ENCODE measurements around the gene FOXK1.

FOXK1 gene

DNA sequence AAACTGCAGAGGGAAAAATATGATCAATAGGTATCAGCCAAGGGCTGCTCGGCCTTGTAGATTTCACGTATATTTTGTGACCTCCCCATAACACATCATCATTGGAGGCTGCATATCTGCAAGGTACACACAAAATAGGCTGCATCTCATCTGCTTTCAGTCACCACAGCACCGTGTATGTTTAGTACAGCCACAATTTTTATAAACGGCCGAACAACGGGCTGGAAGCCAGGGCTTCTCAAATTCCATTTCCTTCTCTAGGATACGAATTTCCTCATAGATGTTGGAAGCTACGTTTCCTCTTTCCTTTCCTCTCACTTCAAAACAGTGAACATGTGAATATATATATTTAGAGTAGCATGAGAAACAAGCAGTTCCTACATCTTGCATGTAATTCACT, 20.2 kb upstream of the FOXK1 start:
- H3K9me3 ChIP-seq (ENCODE audit: control insufficient read depth, insufficient read depth, low read depth, low read length) = no peaks in the 10 kb centered on the region
- ChIA-PET POLR2A (interaction anchor here (0.6 kb wide), 2 partner anchors 38 to 1362 kb away, joined by 4 to 6 read pairs; no protein-coding TSS in a partner anchor), CTCF (interaction anchor here (1.0 kb wide), 1 partner anchor 93 kb away, joined by 6 read pairs; no protein-coding TSS in a partner anchor)
- TF ChIP-seq ZNF404 (tag by site-specific recombination; IDR thresholded peaks at IDR 0.05) = no peak
- no peak for TF ChIP-seq SETDB1 (IDR thresholded peaks at IDR 0.05; ENCODE audit: insufficient read length, low read length)
- TF ChIP-seq ZNF639 (tag by site-specific recombination; IDR thresholded peaks at IDR 0.05) = no peak
- TF ChIP-seq ZBTB17 (tag by site-specific recombination; IDR thresholded peaks at IDR 0.05) = no peak
- no peaks in the 10 kb centered on the region for H3K36me3 ChIP-seq (ENCODE audit: control insufficient read depth in 2 of 2, insufficient read depth in 1 of 2, low read length in 2 of 2)
- no peaks in the 10 kb centered on the region for H3K4me1 ChIP-seq (ENCODE audit: control insufficient read depth, insufficient read depth, low read length)
- no peak overlapping the region for H3K4me3 ChIP-seq (ENCODE audit: low read depth, low read length)
- no peak overlapping the region for H3K27ac ChIP-seq (ENCODE audit: extremely low read depth, low read depth, low read length)

DNA sequence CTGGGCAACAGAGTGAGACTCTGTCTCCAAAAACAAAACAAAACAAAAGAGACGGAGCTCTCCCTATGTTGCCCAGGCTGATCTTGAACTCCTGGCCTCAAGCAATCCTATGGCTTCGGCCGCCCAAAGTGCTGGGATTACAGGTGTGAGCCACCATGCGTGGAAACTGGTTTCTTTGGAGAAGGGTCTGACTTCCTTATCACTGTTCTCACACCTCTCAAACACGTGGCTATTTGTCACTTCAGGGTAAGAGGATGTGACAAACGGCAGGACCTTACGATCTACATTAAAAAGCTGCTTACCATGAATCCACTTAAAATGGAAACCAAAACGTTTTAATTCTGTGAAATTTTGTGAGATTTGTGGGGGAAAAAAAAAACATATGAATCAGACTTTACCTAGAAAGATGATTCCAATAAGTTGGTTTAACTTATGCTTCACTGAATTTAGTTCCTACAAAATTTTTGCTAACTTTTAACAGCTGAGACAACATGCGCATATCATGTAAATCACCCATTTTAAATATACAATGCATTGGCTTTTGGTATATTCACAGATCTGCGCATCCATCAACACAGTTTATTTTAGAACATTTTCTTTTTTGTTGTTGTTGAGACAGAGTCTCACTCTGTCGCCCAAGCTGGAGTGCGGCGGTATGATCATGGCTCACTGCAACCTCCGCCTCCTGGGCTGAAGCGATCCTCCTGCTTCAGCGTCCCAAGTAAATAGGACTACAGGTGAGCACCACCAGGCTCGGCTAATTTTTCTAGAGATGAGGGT, 18.7 kb upstream of the FOXK1 start:
- Histone ChIP-seq H3K4me3 (ENCODE audit: low read depth, low read length) (no peak overlapping the region), H3K4me1 (ENCODE audit: control insufficient read depth, insufficient read depth, low read length) (no peaks in the 10 kb centered on the region), H3K9me3 (ENCODE audit: control insufficient read depth, insufficient read depth, low read depth, low read length) (no peaks in the 10 kb centered on the region), H3K27ac (ENCODE audit: extremely low read depth, low read depth, low read length) (no peak overlapping the region), H3K36me3 (ENCODE audit: control insufficient read depth in 2 of 2, insufficient read depth in 1 of 2, low read length in 2 of 2) (no peaks in the 10 kb centered on the region)
- TF ChIP-seq ZNF621 (tag by site-specific recombination; IDR thresholded peaks at IDR 0.05) (no peak), ZNF19 (tag by site-specific recombination; IDR thresholded peaks at IDR 0.05; ENCODE audit: low read depth) (no peak), GLIS2 (tag by site-specific recombination; IDR thresholded peaks at IDR 0.05) (no peak), ZNF629 (tag by site-specific recombination; IDR thresholded peaks at IDR 0.05) (no peak)
- TF ChIP-seq, protein P1, sequence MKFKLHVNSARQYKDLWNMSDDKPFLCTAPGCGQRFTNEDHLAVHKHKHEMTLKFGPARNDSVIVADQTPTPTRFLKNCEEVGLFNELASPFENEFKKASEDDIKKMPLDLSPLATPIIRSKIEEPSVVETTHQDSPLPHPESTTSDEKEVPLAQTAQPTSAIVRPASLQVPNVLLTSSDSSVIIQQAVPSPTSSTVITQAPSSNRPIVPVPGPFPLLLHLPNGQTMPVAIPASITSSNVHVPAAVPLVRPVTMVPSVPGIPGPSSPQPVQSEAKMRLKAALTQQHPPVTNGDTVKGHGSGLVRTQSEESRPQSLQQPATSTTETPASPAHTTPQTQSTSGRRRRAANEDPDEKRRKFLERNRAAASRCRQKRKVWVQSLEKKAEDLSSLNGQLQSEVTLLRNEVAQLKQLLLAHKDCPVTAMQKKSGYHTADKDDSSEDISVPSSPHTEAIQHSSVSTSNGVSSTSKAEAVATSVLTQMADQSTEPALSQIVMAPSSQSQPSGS (tag by site-specific recombination; IDR thresholded peaks at IDR 0.05; ENCODE audit: low read depth) = no peak
- POLR2A ChIA-PET = no interaction called here
- CTCF ChIA-PET = interaction anchor here (0.6 to 0.7 kb wide), 3 partner anchors 80 to 427 kb away, joined by 3 to 4 read pairs (median 3); no protein-coding TSS in a partner anchor

- no peaks in the 10 kb centered on the region for H3K36me3 ChIP-seq (ENCODE audit: control insufficient read depth in 2 of 2, insufficient read depth in 1 of 2, low read length in 2 of 2)
- ChIA-PET POLR2A (no interaction called here), CTCF (no interaction called here)
- H3K4me3 ChIP-seq (ENCODE audit: low read depth, low read length) = no peak overlapping the region
- no peaks in the 10 kb centered on the region for H3K4me1 ChIP-seq (ENCODE audit: control insufficient read depth, insufficient read depth, low read length)
- no peak overlapping the region for H3K27ac ChIP-seq (ENCODE audit: extremely low read depth, low read depth, low read length)
- H3K9me3 ChIP-seq (ENCODE audit: control insufficient read depth, insufficient read depth, low read depth, low read length) = no peaks in the 10 kb centered on the region
- TF ChIP-seq ZBTB44 (tag by site-specific recombination; IDR thresholded peaks at IDR 0.05) (no peak), SP2 (tag by site-specific recombination; IDR thresholded peaks at IDR 0.05) (no peak), ZNF558 (tag by site-specific recombination; IDR thresholded peaks at IDR 0.05) (no peak), ZXDB (tag by site-specific recombination; IDR thresholded peaks at IDR 0.05) (no peak), OSR2 (tag by site-specific recombination; IDR thresholded peaks at IDR 0.05) (no peak), ZNF600 (tag by site-specific recombination; IDR thresholded peaks at IDR 0.05) (no peak), ZNF354C (tag by site-specific recombination; IDR thresholded peaks at IDR 0.05; ENCODE audit: borderline replicate concordance, low read depth) (no peak), ZNF501 (tag by site-specific recombination; IDR thresholded peaks at IDR 0.05) (no peak), HOXA7 (CRISPR knock-in tag; IDR thresholded peaks at IDR 0.05; ENCODE audit: borderline replicate concordance) (no peak), ZNF660 (tag by site-specific recombination; IDR thresholded peaks at IDR 0.05) (no peak)
- TF ChIP-seq, protein P2, sequence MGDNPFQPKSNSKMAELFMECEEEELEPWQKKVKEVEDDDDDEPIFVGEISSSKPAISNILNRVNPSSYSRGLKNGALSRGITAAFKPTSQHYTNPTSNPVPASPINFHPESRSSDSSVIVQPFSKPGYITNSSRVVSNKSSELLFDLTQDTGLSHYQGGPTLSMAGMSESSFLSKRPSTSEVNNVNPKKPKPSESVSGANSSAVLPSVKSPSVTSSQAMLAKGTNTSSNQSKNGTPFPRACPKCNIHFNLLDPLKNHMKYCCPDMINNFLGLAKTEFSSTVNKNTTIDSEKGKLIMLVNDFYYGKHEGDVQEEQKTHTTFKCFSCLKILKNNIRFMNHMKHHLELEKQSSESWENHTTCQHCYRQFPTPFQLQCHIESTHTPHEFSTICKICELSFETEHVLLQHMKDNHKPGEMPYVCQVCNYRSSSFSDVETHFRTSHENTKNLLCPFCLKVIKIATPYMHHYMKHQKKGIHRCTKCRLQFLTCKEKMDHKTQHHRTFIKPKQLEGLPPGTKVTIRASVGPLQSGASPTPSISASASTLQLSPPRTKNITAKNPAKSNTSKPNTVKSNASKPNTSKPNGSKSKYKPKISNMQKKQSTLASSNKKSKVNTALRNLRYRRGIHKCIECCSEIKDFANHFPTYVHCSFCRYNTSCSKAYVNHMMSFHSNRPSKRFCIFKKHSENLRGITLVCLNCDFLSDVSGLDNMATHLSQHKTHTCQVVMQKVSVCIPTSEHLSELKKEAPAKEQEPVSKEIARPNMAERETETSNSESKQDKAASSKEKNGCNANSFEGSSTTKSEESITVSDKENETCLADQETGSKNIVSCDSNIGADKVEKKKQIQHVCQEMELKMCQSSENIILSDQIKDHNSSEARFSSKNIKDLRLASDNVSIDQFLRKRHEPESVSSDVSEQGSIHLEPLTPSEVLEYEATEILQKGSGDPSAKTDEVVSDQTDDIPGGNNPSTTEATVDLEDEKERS (tag by site-specific recombination; IDR thresholded peaks at IDR 0.05) = no peak
- TF ChIP-seq, protein P3, sequence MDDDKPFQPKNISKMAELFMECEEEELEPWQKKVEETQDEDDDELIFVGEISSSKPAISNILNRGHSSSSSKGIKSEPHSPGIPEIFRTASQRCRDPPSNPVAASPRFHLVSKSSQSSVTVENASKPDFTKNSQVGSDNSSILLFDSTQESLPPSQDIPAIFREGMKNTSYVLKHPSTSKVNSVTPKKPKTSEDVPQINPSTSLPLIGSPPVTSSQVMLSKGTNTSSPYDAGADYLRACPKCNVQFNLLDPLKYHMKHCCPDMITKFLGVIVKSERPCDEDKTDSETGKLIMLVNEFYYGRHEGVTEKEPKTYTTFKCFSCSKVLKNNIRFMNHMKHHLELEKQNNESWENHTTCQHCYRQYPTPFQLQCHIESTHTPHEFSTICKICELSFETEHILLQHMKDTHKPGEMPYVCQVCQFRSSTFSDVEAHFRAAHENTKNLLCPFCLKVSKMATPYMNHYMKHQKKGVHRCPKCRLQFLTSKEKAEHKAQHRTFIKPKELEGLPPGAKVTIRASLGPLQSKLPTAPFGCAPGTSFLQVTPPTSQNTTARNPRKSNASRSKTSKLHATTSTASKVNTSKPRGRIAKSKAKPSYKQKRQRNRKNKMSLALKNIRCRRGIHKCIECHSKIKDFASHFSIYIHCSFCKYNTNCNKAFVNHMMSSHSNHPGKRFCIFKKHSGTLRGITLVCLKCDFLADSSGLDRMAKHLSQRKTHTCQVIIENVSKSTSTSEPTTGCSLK (tag by site-specific recombination; IDR thresholded peaks at IDR 0.05) = no peak
Observed at GRCh38 chr7:4665661-4666060, 16.4 kb upstream of the FOXK1 start.
